H9 (cell line): ENCODE results near the gene MKRN2. TPM values are rescaled to one million over a fixed set of nuclear protein-coding genes. Genes with fewer than 3 reads are reported as not detected.

ENCODE experiments used
- DNase-seq: peaks from one replicate; pipeline ENCODE4 v3.0.0-alpha.2; 2017
- H2AFZ ChIP-seq: one replicate; pipeline ENCODE4 v1.6.1; 2013; ENCODE audit warnings: mild to moderate bottlenecking, low read length, control low read depth, moderate library complexity
- H2AK5ac ChIP-seq: 2 replicates; pipeline ENCODE4 v1.6.1; 2013; ENCODE audit warnings: low read length, control low read depth, mixed read lengths; ENCODE audit not compliant: insufficient read length
- H2BK120ac ChIP-seq: one replicate; pipeline ENCODE4 v1.6.1; 2013; ENCODE audit warnings: low read depth, mild to moderate bottlenecking, low read length, control low read depth, inconsistent platforms; ENCODE audit not compliant: poor library complexity, severe bottlenecking
- H2BK12ac ChIP-seq: 2 replicates; pipeline ENCODE4 v1.6.1; 2013; ENCODE audit warnings: low read length, control low read depth, mixed read lengths, low read depth; ENCODE audit not compliant: insufficient read length
- H2BK15ac ChIP-seq: 2 replicates; pipeline ENCODE4 v1.6.1; 2013; ENCODE audit warnings: low read depth, low read length, control low read depth
- H2BK20ac ChIP-seq: one replicate; pipeline ENCODE4 v1.6.1; 2013; ENCODE audit warnings: low read depth, mild to moderate bottlenecking, low read length, control low read depth, inconsistent platforms; ENCODE audit not compliant: poor library complexity, severe bottlenecking
- H2BK5ac ChIP-seq: 2 replicates; pipeline ENCODE4 v1.6.1; 2013; ENCODE audit warnings: low read length, control low read depth, mixed read lengths; ENCODE audit not compliant: insufficient read length
- H3K14ac ChIP-seq: 2 replicates; pipeline ENCODE4 v1.6.1; 2013; ENCODE audit warnings: low read length, control low read depth; ENCODE audit not compliant: insufficient read depth
- H3K18ac ChIP-seq: 2 replicates; pipeline ENCODE4 v1.6.1; 2013; ENCODE audit warnings: low read depth, mild to moderate bottlenecking, mixed read lengths, low read length, control low read depth; ENCODE audit not compliant: insufficient read length
- H3K23ac ChIP-seq: 2 replicates; pipeline ENCODE4 v1.6.1; 2013; ENCODE audit warnings: low read length, control low read depth, mixed read lengths, low read depth; ENCODE audit not compliant: insufficient read length
- H3K23me2 ChIP-seq: 2 replicates; pipeline ENCODE4 v1.6.1; 2013; ENCODE audit warnings: low read depth, mild to moderate bottlenecking, mixed read lengths, low read length, control low read depth; ENCODE audit not compliant: insufficient read length, poor library complexity, severe bottlenecking
- H3K27ac ChIP-seq: 2 replicates; pipeline ENCODE4 v1.5.1; 2013; ENCODE audit warnings: low read length, control low read depth, mixed read lengths, low read depth; ENCODE audit not compliant: insufficient read length
- H3K27me3 ChIP-seq: 2 replicates; pipeline ENCODE4 v1.6.1; 2013; ENCODE audit warnings: low read length, control low read depth, inconsistent platforms; ENCODE audit not compliant: insufficient read depth
- H3K4ac ChIP-seq: 2 replicates; pipeline ENCODE4 v1.6.1; 2013; ENCODE audit warnings: low read depth, mild to moderate bottlenecking, control low read depth, inconsistent platforms, low read length, moderate library complexity
- H3K4me1 ChIP-seq: 2 replicates; pipeline ENCODE4 v1.6.1; 2013; ENCODE audit warnings: low read length, control low read depth, inconsistent platforms; ENCODE audit not compliant: insufficient read depth
- H3K4me2 ChIP-seq: 2 replicates; pipeline ENCODE4 v1.6.1; 2013; ENCODE audit warnings: low read length, control low read depth, mixed read lengths; ENCODE audit not compliant: insufficient read length, insufficient read depth
- H3K56ac ChIP-seq: 2 replicates; pipeline ENCODE4 v1.6.1; 2013; ENCODE audit warnings: low read depth, mild to moderate bottlenecking, mixed read lengths, low read length, control low read depth; ENCODE audit not compliant: insufficient read length
- H3K79me1 ChIP-seq: 2 replicates; pipeline ENCODE4 v1.6.1; 2013; ENCODE audit warnings: low read depth, mild to moderate bottlenecking, moderate library complexity, low read length, control low read depth, inconsistent platforms; ENCODE audit not compliant: insufficient read depth, poor library complexity, severe bottlenecking
- H3K79me2 ChIP-seq: 2 replicates; pipeline ENCODE4 v1.6.1; 2013; ENCODE audit warnings: low read length, control low read depth, inconsistent platforms; ENCODE audit not compliant: insufficient read depth
- H3K9ac ChIP-seq: 2 replicates; pipeline ENCODE4 v1.6.1; 2013; ENCODE audit warnings: low read length, control low read depth, mixed read lengths; ENCODE audit not compliant: insufficient read length; ENCODE audit errors: extremely low read depth
- H3K9me3 ChIP-seq: one replicate; pipeline ENCODE4 v1.6.1; 2013; ENCODE audit warnings: low read depth, low read length, inconsistent platforms; ENCODE audit not compliant: control insufficient read depth
- H3T11ph ChIP-seq: one replicate; pipeline ENCODE4 v1.6.1; 2013; ENCODE audit warnings: mild to moderate bottlenecking, low read length, control low read depth, inconsistent platforms
- H4K20me1 ChIP-seq: one replicate; pipeline ENCODE4 v1.6.1; 2013; ENCODE audit not compliant: control insufficient read depth, insufficient read length, insufficient read depth
- H4K5ac ChIP-seq: 2 replicates; pipeline ENCODE4 v1.6.1; 2013; ENCODE audit warnings: low read depth, mild to moderate bottlenecking, mixed read lengths, low read length, control low read depth; ENCODE audit not compliant: insufficient read length
- H4K8ac ChIP-seq: replicated peaks from 2 replicates; pipeline ENCODE4 v1.6.1; 2013; ENCODE audit warnings: low read length, control low read depth, mixed read lengths, low read depth; ENCODE audit not compliant: insufficient read length
- H4K91ac ChIP-seq: 2 replicates; pipeline ENCODE4 v1.6.1; 2013; ENCODE audit warnings: low read depth, mild to moderate bottlenecking, moderate library complexity, mixed read lengths, low read length, control low read depth; ENCODE audit not compliant: insufficient read length
- H3K27ac Mint-ChIP-seq, 3 experiments: 2 replicates in 2 of 3; 3 replicates in 1 of 3; pipeline ENCODE4 v1.8.0; 2020 to 2021; ENCODE audit warnings: mixed read lengths in 3 of 3, mild to moderate bottlenecking in 1 of 3, moderate library complexity in 1 of 3
- H3K27me3 Mint-ChIP-seq: 2 replicates; pipeline ENCODE4 v1.8.0; 2021; ENCODE audit warnings: low read depth, mild to moderate bottlenecking, moderate library complexity, mixed read lengths
- H3K36me3 Mint-ChIP-seq, 3 experiments: 2 replicates in 2 of 3; 3 replicates in 1 of 3; pipeline ENCODE4 v1.8.0; 2020 to 2021; ENCODE audit warnings: low read depth in 3 of 3, mixed read lengths in 3 of 3; ENCODE audit not compliant: insufficient read depth in 1 of 3
- H3K4me1 Mint-ChIP-seq, 2 experiments: 2 replicates each; pipeline ENCODE4 v1.8.0; 2020; ENCODE audit warnings: mixed read lengths in 2 of 2
- H3K4me3 Mint-ChIP-seq, 2 experiments: 2 replicates in 1 of 2; 3 replicates in 1 of 2; pipeline ENCODE4 v1.8.0; 2020 to 2021; ENCODE audit warnings: mild to moderate bottlenecking in 2 of 2, mixed read lengths in 2 of 2, moderate library complexity in 1 of 2
- H3K9me3 Mint-ChIP-seq, 2 experiments: 2 replicates in 1 of 2; 3 replicates in 1 of 2; pipeline ENCODE4 v1.8.0; 2020; ENCODE audit warnings: mild to moderate bottlenecking in 2 of 2, mixed read lengths in 2 of 2, moderate library complexity in 1 of 2
- WGBS: extraction: QIAGEN DNeasy Blood & Tissue Kit; methylation state at CpG from one replicate; pipeline ENCODE4 v1.1.7; 2013; ENCODE audit warnings: missing lambda C conversion rate, low lambda C conversion rate, mixed read lengths; ENCODE audit not compliant: insufficient read length; ENCODE audit errors: extremely low coverage; 5-methylcytosine and 5-hydroxymethylcytosine counted together
- total RNA-seq: library from RNA; stranded (reverse); gene quantifications from 2 replicates; pipeline ENCODE4 v1.2.1, GENCODE V29; 2021
- TF ChIP-seq, protein P1 (sequence below): fragments of 200-600 bp; sonication (generic); conservative IDR thresholded peaks from 3 replicates; pipeline ENCODE4 v1.8.0; 2021; ENCODE audit warnings: antibody characterized with exemption, mild to moderate bottlenecking

Gene MKRN2
- total RNA-seq, 1 experiment from 2014 or later, result 18.1 TPM

DNA sequence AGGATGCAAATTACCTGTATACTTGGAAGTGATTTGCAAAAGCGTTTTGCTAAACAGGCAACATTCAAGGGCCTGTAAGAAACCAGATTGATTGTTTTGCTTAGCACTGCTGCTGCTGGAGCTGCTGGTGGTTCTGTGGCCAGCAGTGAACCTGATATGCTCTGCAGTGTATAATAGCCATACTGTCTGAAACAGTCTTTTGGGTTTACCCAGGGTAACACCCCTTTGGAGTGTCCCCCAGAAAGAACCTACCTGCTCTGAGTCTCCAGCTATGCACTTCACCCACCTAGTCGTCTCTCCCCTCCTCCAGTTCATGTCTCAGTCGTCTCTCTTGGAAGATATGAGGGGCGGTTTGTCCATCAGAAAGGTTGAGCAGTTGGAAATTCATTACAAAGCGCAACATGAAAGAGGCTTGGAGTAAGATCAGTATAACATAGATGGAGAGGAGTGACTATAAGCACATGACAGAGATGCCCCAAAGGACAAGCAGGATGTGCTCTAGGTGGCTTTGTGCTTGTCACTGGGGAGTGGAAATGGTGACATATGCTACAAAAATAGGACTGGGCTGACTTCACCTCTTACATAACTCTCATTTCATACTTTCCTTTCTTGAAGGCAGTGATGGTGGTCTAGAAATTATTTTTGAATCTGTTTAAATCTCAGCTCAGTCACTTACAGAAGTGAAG, 3.8 kb downstream of the MKRN2 start:
- no peak overlapping the region for H2BK12ac ChIP-seq
- H3K27me3 Mint-ChIP-seq, result no peaks in the 10 kb centered on the region
- peaks cover 56 to 61% of the 10 kb centered on the region in 2 experiments for H3K4me1 Mint-ChIP-seq
- no peak overlapping the region for H3K4ac ChIP-seq
- no peaks in the 10 kb centered on the region for H3K9me3 Mint-ChIP-seq
- H3K27ac Mint-ChIP-seq, result 0 out of 7 replicates have a peak overlapping the region, but pooled peaks of 2 of the 3 experiments have one; percentile 3 to 19
- H4K91ac ChIP-seq, result no peak overlapping the region
- no peak overlapping the region for H3K56ac ChIP-seq
- H3K9me3 ChIP-seq, result no peaks in the 10 kb centered on the region
- no peak overlapping the region for H4K8ac ChIP-seq
- H2AFZ ChIP-seq, result no peak overlapping the region
- H3K36me3 Mint-ChIP-seq, result no peaks in the 10 kb centered on the region
- H3K4me2 ChIP-seq, result no peak overlapping the region
- no peak overlapping the region for H3K18ac ChIP-seq
- no peak overlapping the region for H3K23ac ChIP-seq
- no peak overlapping the region for H3K14ac ChIP-seq
- no peak overlapping the region for H2BK20ac ChIP-seq
- H3K23me2 ChIP-seq, result peaks cover 6% of the 10 kb centered on the region
- H4K5ac ChIP-seq, result no peak overlapping the region
- H3K27me3 ChIP-seq, result no peaks in the 10 kb centered on the region
- H3K27ac ChIP-seq, result no peak overlapping the region
- peaks cover 19% of the 10 kb centered on the region for H3K79me1 ChIP-seq
- H2BK5ac ChIP-seq, result no peak overlapping the region
- no peak overlapping the region for H3T11ph ChIP-seq
- no peak overlapping the region for H2AK5ac ChIP-seq
- H3K79me2 ChIP-seq, result peaks cover 51% of the 10 kb centered on the region; the same call in 1 of the 2 replicates
- no peak overlapping the region for H3K9ac ChIP-seq
- no peak overlapping the region for H2BK120ac ChIP-seq
- no peaks in the 10 kb centered on the region for H3K4me1 ChIP-seq
- TF ChIP-seq, protein P1, sequence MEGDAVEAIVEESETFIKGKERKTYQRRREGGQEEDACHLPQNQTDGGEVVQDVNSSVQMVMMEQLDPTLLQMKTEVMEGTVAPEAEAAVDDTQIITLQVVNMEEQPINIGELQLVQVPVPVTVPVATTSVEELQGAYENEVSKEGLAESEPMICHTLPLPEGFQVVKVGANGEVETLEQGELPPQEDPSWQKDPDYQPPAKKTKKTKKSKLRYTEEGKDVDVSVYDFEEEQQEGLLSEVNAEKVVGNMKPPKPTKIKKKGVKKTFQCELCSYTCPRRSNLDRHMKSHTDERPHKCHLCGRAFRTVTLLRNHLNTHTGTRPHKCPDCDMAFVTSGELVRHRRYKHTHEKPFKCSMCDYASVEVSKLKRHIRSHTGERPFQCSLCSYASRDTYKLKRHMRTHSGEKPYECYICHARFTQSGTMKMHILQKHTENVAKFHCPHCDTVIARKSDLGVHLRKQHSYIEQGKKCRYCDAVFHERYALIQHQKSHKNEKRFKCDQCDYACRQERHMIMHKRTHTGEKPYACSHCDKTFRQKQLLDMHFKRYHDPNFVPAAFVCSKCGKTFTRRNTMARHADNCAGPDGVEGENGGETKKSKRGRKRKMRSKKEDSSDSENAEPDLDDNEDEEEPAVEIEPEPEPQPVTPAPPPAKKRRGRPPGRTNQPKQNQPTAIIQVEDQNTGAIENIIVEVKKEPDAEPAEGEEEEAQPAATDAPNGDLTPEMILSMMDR, result no peak
- WGBS, result no CpG with 5 or more reads among the region's 5 CpGs
- H4K20me1 ChIP-seq, result no peaks in the 10 kb centered on the region
- H3K4me3 Mint-ChIP-seq, result no peak overlapping the region
- H2BK15ac ChIP-seq, result no peak overlapping the region
- DNase-seq, result no peak
